HL-60 (cell line): ENCODE results near the gene SPATA17.

ENCODE experiments used
- GABPA ChIP-seq: IDR thresholded peaks from 2 replicates; pipeline ENCODE4 v1.6.1; 2012; ENCODE audit warnings: low read depth
- POLR2AphosphoS5 ChIP-seq: IDR thresholded peaks from 2 replicates; pipeline ENCODE4 v1.6.1; 2012; ENCODE audit warnings: low read depth
- TF ChIP-seq, protein P1 (sequence below): IDR thresholded peaks from one replicate; pipeline ENCODE4 v1.5.1; 2011; ENCODE audit warnings: low read length, control low read depth, inconsistent platforms; ENCODE audit not compliant: insufficient read depth
- TF ChIP-seq, protein P2 (sequence below): IDR thresholded peaks from 2 replicates; pipeline ENCODE4 v1.6.1; 2012; ENCODE audit warnings: low read depth; ENCODE audit not compliant: insufficient replicate concordance

DNA sequence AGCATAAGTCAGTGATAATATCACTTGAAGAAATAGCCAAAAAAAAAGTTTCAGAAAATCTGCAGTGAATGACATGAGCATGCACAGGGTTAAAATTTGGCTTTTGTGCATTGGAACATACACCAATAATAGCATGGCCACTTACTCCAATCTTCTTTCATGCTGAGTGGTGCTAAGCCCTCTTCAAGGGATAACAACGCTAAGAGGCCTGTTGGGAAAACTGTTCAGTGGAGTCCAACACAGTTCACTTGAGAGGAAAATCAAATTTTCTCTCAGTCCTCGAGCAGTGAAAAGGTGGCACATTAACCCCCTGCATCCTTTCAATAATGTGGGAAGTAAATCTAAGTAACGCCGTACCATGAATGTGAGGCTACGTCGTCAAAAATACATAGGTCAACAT is 264.7 kb downstream of the SPATA17 start:
- TF ChIP-seq, protein P1, sequence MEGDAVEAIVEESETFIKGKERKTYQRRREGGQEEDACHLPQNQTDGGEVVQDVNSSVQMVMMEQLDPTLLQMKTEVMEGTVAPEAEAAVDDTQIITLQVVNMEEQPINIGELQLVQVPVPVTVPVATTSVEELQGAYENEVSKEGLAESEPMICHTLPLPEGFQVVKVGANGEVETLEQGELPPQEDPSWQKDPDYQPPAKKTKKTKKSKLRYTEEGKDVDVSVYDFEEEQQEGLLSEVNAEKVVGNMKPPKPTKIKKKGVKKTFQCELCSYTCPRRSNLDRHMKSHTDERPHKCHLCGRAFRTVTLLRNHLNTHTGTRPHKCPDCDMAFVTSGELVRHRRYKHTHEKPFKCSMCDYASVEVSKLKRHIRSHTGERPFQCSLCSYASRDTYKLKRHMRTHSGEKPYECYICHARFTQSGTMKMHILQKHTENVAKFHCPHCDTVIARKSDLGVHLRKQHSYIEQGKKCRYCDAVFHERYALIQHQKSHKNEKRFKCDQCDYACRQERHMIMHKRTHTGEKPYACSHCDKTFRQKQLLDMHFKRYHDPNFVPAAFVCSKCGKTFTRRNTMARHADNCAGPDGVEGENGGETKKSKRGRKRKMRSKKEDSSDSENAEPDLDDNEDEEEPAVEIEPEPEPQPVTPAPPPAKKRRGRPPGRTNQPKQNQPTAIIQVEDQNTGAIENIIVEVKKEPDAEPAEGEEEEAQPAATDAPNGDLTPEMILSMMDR: no peak
- TF ChIP-seq, protein P2, sequence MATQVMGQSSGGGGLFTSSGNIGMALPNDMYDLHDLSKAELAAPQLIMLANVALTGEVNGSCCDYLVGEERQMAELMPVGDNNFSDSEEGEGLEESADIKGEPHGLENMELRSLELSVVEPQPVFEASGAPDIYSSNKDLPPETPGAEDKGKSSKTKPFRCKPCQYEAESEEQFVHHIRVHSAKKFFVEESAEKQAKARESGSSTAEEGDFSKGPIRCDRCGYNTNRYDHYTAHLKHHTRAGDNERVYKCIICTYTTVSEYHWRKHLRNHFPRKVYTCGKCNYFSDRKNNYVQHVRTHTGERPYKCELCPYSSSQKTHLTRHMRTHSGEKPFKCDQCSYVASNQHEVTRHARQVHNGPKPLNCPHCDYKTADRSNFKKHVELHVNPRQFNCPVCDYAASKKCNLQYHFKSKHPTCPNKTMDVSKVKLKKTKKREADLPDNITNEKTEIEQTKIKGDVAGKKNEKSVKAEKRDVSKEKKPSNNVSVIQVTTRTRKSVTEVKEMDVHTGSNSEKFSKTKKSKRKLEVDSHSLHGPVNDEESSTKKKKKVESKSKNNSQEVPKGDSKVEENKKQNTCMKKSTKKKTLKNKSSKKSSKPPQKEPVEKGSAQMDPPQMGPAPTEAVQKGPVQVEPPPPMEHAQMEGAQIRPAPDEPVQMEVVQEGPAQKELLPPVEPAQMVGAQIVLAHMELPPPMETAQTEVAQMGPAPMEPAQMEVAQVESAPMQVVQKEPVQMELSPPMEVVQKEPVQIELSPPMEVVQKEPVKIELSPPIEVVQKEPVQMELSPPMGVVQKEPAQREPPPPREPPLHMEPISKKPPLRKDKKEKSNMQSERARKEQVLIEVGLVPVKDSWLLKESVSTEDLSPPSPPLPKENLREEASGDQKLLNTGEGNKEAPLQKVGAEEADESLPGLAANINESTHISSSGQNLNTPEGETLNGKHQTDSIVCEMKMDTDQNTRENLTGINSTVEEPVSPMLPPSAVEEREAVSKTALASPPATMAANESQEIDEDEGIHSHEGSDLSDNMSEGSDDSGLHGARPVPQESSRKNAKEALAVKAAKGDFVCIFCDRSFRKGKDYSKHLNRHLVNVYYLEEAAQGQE: no peak
- TF ChIP-seq POLR2AphosphoS5 (no peak), GABPA (no peak)
